OCI-M2 (cell line): ENCODE results near the gene OPA3.
"Not testable (repeated sequence)": the region's sequence is repeated elsewhere in the genome, so short reads cannot be mapped to it uniquely, and the experiment has no call there.

Source experiments
- DNase-seq: peaks from one replicate; lab custom pipeline; 2025; ENCODE audit not compliant: unreplicated experiment; lab: John Stamatoyannopoulos, UW

The OPA3 gene

DNA sequence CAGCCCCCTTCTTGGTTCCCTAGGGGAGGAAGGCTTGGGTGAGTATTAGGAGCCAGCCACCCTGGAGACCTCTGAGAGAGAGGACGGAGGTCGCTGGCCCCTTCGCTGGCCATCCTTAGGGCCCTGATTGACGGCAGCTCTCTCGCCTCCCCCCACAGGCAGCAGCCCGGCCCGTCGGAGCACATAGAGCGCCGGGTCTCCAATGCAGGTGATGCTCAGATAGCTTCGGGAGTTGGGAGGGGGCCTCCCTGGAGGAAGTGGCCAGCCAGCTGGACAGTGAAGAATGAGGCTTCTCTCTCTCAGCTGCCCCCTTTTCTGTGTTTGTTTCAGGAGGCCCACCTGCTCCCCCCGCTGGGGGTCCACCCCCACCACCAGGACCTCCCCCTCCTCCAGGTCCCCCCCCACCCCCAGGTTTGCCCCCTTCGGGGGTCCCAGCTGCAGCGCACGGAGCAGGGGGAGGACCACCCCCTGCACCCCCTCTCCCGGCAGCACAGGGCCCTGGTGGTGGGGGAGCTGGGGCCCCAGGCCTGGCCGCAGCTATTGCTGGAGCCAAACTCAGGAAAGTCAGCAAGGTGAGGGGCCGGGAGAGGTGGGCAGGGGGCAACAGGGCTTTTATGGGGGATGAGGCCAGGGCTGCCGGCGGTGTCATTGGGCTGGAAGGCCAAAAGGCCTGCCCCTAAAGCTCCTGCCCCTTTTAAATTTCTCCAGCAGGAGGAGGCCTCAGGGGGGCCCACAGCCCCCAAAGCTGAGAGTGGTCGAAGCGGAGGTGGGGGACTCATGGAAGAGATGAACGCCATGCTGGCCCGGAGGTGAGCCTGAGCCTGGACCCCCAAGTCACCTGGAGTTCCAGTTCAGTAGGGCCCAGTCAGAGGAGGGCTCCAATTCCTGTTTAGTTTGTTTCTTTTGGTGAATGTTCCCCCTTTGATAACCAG lies 62.3 kb downstream of the OPA3 start:
- no peak for DNase-seq

DNA sequence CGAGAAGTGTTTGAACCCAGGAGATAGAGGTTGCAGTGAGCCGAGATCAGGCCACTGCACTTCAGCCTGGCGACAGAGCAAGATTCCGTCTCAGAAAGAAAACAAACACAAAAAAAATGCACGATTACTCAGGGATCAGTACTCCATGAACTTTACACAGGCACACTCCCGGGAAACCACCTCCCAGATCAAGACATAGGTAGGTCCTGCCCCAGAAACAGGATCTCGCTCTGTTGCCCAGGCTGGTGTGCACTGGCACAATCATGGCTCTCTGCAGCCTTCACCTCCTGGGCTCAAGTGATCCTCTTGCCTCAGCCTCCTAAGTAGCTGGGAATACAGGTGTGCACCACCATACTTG lies 66.2 kb downstream of the OPA3 start:
- DNase-seq = no peak

DNA sequence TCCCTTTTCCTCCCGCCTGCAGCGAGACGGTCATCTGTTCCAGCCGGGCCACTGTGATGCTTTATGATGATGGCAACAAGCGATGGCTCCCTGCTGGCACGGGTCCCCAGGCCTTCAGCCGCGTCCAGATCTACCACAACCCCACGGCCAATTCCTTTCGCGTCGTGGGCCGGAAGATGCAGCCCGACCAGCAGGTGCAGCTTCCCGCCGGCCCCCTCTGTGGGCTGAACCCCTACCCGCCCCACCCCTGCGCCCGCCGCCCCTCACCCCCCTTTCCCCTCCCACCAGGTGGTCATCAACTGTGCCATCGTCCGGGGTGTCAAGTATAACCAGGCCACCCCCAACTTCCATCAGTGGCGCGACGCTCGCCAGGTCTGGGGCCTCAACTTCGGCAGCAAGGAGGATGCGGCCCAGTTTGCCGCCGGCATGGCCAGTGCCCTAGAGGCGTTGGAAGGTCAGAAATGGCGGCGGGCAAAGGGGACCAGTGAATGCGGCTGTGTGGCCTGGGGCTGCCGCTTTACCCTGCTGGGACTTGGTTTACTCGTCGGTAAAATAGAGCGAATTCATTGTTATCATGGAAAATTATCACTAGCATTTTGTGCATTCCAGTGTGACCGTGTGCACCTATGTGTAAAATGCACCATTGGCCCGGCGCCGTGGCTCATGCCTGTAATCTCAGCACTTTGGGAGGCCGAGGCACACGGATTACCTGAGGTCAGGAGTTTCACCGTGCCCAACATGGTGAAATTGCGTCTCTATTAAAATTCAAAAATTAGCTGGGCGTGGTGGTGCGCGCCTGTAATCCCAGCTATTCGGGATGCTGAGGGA lies 66.7 kb downstream of the OPA3 start:
- no peak for DNase-seq

DNA sequence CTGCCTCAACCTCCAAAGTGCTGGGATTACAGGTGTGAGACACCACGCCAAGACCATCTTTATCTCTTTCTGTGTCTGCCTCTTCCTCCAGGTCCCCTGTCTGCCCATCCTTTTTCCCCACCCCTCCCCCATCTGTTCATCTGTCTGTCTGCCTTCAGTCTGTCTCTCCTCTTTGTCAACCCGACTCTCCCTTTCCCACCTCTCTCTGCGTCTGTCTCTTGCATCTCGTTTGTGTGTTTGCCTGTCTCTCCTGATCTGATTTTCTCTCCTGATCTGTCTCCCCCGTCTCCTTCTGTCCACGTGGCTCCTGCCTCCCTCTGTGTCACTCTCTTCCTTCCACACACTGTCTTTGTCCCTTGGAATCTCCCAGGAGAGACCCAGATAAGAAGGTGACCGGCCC lies 67.4 kb downstream of the OPA3 start:
- no peak for DNase-seq

DNA sequence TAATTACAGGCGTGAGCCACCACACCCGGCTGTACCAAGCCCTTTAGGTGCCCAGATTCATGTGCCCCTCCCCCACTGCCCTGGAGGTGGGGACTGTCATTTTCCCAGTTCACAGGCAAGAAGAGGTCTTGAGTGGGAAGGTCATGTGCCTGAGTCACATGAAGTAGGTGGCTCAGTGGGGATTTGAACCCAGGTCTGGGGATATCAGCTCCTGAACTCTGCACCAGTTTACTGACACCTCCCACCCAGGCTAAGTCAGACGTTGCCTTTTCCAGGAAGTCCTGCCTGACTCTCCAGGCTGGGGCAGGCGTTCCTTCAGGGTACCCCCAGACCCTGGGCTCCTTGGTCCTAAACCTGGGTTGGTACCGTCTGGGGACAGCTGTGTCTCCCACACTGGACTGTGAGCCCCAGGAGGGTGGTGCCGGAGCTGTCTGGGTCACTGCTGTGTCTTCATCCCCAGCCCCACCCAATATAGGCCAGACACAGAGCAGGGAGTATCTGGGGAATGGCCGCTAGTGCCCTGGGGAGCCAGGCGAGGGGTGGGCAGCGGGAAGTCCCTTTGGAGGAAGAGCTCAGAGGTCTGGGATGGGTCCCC lies 68.7 kb downstream of the OPA3 start:
- no peak for DNase-seq

DNA sequence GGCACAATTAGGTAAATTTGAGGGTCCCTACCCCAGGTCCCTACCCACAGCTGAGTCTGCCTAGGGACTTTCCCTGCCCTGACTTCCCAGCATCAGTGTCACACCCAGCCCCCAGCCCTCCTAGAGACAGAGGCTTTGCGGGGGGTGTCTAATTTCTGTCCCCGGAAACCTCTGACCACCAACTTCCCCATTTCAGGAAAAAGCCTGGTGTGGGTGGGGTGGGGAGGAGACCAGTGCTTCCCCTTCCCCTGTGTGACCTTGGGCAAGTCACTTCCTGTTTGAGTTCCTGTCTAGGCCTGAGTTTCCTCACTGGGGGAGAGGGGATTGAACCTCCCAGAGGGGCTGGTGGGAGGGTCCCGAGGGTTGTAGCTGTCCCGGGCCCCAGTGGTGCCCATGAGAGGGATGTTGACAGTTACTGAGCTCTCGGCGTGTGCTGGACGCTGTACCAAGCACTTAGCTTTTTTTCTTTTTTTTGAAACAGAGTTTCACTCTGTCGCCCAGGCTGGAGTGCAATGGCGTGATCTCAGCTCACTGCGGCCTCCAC lies 69.4 kb downstream of the OPA3 start:
- DNase-seq = peak; percentile 47

DNA sequence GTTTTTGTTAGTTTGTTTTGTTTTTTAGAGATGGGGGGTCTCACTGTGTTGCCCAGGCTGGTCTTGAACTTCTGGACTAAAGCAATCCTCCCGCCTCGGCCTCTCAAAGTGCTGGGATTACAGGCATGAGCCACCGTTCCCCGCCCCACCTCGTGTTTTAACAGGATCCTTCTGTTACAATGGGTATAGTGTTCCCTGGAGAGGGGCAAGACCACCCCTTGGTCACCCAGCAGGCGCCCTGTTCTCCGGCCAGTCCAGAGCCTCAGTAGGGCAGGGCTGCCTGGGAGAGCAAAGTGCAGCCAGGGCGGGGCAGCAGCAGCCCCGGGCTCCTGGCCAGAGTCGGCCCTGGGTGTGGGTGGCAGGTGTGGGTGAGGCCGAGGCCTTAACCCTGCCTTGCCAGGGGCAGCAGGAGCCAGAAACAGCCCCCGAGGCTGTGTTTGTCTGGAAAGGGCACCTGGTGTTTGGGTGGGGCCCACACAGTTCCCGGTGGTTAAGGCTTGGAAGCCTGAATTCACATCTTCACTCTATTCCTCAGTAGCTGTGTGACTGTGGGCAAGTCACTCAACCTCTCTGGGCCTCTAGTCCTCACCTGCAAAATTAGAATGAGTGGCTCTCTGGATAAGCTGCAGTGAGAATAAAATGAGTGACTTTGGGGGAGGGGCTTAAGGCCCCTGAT lies 70.1 kb downstream of the OPA3 start:
- no peak for DNase-seq

DNA sequence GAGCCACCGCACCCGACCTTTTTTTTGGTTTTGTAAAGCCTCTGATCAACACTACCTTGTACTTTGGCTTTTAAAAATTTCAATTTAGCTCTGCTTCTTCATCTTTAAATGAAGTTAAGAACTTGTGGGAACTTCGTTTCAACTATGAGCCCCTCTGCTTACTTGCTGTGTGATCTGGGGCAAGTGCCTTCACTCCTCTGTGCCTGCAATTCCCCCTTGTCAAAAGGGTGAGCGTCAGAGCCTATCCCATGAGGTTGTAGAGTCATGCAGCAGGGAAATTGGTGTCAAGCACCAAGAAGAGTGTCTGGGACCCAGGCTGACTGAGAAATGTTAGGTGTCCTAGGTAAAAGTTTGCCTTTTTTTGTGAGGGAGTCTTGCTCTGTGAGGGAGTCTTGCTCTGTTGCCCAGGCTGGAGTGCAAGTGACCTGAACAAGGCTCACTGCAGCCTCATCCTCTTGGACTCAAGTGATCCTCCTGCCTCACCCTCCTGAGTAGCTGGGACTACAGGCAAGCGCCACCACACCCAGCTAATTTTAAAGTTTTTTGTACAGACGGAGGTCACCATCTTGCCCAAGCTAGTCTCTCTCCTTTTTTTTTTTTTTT lies 71.6 kb downstream of the OPA3 start:
- no peak for DNase-seq

DNA sequence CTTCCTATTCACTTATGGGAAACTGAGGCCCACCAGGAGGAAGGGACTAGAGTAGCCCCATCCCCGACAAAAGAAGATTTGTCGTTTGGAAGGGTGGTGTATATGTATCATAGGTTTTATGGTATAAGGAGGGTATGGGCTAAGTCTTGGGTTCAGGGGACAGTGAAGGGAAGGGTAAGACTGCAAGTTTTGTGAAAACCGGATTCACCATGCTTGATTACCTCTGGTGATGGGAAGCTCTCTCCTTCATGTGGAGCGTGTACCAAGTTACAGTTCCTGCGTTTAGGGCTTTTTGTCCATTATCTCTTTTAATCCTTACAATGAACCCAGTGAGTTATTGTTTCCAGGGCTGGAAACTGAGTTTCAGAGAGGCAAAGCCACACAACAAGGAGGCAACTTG lies 73.5 kb downstream of the OPA3 start:
- no peak for DNase-seq

DNA sequence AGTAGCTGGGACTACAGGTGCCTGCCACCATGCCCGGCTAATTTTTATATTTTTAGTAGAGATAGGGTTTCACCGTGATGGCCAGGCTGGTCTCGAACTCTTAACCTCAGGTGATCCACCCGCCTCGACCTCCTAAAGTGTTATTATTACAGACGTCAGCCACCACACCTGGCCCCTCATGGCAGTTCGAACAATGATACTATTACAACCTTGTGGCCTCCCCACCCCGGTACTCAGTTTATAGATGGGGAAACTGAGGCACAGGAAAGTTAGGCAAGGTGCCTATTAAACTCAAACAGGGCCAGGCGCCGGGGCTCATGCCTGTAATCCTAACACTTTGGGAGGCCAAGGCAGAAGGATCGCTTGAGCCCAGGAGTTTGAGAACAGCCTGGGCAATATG lies 74.2 kb downstream of the OPA3 start:
- DNase-seq = not testable (repeated sequence)

DNA sequence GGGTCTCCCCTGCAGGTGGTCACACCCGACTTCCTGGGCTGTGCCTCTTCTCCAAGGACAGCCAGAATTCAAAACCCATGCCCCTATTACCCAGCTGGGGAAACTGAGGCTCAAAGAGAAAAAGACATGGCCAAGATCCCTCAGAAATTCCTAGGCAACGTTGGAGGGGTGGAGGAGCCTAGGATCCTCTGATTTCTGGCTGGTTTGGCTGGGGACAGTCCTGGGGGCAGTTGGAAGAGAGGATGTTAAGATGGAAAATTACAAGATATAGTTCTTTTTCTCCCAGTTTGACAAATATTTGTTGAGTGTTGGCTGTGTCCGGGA lies 74.9 kb downstream of the OPA3 start:
- DNase-seq = no peak

DNA sequence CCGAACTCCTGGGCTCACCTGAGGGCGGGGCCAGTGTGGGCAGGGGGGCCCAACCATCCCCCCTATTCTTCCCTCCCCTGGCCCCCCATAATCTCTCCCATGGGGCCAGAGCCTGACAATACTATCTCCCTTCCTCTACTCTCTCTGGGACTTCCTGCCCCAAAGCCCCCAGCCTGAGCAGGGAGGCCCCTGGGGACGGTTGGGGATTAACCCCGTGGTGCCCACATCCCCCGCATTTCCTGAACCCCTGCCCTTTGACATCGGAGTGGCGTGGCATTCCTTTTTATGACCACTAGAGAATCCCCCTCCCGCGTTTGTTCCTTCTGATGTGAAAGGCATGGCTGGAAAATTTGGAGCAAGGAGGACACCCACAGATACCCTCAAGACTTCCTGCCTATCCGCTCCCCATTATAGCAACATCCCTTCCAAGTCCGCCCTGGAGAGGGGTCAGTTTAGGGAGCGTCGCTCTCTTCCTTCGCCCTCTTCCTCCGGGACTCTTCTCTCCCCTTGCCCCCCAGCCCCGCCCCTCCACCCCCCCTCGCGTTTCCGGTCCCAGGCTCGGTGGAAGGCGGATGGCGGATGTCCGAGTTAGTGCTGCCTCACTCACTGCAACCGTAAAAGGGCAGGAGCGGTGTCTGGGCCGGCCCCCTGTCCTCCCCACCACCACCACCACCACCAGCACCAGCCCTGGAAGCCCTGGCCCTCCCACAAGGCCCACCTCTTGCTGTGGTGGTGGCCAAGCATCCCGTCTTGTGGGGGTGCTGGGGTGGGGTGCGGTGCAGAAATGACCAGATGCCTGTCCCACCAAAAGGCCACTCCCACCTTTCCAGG lies 75.5 kb downstream of the OPA3 start:
- peak; percentile 61 for DNase-seq

DNA sequence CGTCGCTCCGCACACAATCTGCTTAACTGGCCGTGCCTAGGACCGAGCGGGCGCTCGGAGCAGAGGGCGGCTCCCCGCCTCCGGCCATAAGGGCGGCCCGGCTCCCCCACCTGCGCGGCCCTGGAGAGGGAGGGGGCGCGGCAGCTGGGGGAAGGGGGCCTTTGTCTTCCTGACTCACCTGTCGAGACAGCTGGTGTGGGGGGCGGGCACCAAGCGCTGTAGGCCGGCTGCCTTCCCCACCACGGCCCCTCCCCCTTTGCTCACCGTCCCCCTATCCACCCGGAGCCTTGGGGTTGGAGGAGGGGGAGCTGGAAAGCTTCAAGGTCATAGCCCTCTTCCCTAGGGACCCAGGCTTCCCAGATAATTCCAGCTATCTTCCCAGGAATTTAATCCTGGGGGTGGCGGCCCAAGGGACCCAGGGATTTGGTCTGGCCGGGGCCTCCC lies 76.2 kb downstream of the OPA3 start:
- no peak for DNase-seq

DNA sequence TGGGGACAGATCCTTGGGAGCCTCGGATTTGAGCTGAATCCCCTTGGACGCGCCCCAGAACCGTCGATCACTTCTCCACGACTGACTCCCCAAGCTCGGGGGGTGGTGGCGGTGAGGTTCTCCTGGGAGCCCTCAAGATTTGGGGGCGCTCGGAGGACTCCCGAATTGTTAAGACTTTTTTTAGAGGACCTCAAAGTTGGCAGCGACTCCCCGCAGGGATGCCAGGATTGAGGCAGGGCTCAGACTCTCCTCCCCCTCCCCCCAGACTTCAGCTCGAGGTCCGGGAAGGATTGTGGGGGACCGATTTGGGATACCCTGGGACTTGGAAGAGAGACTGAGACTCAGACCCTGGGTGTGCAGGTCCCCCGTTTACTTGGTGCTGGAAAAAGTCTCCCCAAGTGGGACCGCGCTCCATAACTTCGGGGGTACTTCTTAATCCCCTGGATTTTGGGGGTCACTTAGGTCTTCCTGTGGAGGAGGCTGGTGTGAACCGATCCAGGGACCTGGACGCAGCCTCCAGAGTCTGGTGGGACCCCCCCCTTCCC lies 76.7 kb downstream of the OPA3 start:
- no peak for DNase-seq

DNA sequence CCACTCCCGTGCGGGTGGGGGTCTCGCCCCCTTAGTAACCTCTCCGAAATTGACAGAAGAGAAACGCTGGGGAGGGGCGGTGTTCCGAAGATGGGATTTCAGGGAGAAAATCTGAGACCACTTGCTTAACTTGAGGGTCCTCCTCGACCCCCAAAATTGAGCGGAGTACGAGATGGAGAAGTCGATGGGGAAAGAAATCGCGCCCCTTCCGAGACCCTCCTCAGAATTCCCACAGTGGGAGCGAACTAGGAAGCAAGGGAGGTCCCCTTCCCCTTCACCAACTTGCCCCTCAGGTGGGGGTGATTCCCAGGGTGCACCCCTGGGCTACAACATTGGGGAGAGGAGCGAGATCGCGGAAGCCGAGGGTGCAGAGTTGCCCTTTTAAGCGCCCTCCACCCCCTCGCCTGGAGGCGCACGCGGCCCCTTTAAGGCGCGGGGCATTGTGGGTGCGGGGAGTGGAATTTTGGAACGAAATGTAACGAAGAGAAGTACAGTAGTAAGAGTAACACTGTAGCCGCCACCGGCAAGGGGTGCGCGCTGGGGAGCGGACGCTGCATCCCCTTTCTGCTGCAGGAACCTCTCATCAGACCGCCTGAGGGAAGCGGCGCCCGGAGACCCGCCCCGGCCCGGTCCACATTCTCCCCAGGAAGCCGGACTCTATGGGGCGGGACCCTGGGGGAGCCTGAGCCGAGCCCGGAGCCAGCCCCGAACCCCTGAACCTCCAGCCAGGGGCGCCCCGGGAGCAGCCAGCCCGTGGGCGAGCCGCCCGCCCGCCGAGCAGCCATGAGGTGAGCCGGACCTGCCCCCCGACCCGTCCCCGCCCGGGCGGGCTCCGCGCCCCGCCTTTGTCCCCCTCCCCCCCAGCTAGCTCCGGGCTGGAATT lies 77.4 kb downstream of the OPA3 start, which contains the start of gene VASP:
Gene VASP, plus strand, starts transcription at position 491 of the 883 bp plus-strand sequence. Its CDS starts 293 bp downstream, at position 784.
- DNase-seq = peak; percentile 75

DNA sequence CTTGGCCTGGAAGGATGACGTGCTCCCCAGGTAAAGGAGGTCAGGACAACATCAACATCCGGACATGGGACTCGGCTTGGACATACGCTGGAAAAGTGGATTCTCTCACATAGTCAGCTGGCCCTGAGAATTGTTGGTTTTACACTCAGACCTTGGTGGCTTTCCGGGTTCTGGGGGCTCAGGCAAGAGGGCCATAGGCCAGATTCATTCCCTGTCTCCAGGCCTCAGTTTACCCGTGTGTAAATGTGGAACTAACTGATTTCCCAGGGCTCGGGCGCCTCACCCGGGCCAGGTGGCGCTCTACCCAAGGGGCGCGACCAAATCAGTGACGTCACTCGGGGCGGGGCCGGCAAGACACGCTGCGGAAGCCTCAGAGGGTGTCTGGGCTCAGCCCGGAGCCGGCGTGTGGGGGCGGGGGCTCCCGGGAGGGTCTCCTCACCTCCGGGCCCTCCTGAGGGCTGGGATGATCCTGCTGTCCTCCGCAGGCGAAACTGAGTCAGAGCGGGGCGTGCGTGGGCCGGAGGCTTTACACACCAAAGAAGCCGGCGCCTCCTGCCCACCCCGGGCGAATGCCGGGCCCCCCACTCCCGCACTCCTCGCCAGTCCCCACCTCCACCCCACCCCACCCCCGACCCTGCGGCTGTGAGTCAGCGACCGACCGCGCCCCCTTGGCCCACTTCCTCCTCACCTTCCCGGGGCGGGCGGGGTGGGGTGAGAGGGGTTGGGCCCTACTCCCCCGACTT lies 78.2 kb downstream of the OPA3 start:
- peak; percentile 91 for DNase-seq

DNA sequence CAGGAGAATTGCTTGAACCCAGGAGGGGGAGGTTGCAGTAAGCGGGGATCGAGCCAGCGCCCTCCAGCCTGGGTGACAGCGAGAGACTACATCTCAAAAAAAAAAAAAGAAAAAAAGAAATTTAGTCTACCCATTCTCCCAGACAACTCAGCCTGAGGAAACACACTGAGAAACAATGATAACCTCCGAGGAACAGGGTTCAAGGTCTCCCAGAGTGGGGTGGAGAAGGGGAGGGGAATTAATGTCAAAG lies 78.7 kb downstream of the OPA3 start:
- DNase-seq = no peak
